ENCODE data around the gene SNX27. TPM values are rescaled to one million over a fixed set of nuclear protein-coding genes. Genes with fewer than 3 reads are reported as not detected.

Gene SNX27
- total and polyA plus RNA-seq, 9 donors: 15.7 to 22.3 (median 18.7) TPM

GRCh38 chr1:151708891-151709290 lies 97.0 kb downstream of the SNX27 start:
- Histone ChIP-seq H3K27me3 (ENCODE audit: control insufficient read depth, insufficient read depth, low read length) (peaks cover 6% of the 10 kb centered on the region), H3K27ac (ENCODE audit: low read length) (no peak overlapping the region), H3K9me3 (replicated peaks; ENCODE audit: control insufficient read depth, low read depth, low read length) (no peaks in the 10 kb centered on the region), H3K36me3 (ENCODE audit: control insufficient read depth, insufficient read depth, low read length) (no peaks in the 10 kb centered on the region), H3K4me1 (ENCODE audit: control insufficient read depth, insufficient read depth, low read length) (peaks cover 3% of the 10 kb centered on the region), H3K4me3 (ENCODE audit: low read length) (no peak overlapping the region)
- WGBS (ENCODE audit: insufficient coverage): 76% methylated on average over 14 of the region's 15 CpGs
- DNase-seq: no peak

GRCh38 chr1:151710187-151710840 lies 98.5 kb downstream of the SNX27 start:
- Histone ChIP-seq H3K27ac (ENCODE audit: low read length) (no peak overlapping the region), H3K4me1 (ENCODE audit: control insufficient read depth, insufficient read depth, low read length) (peaks cover 3% of the 10 kb centered on the region), H3K9me3 (replicated peaks; ENCODE audit: control insufficient read depth, low read depth, low read length) (no peaks in the 10 kb centered on the region), H3K4me3 (ENCODE audit: low read length) (no peak overlapping the region), H3K36me3 (ENCODE audit: control insufficient read depth, insufficient read depth, low read length) (no peaks in the 10 kb centered on the region), H3K27me3 (ENCODE audit: control insufficient read depth, insufficient read depth, low read length) (peaks cover 20% of the 10 kb centered on the region)
- peak; percentile 23 for DNase-seq
- WGBS (ENCODE audit: insufficient coverage): 17% methylated on average over 1 of the region's 15 CpGs

- DNase-seq: no peak
- Histone ChIP-seq H3K27ac (ENCODE audit: low read length) (no peak overlapping the region), H3K4me3 (ENCODE audit: low read length) (no peak overlapping the region), H3K4me1 (ENCODE audit: control insufficient read depth, insufficient read depth, low read length) (no peaks in the 10 kb centered on the region), H3K36me3 (ENCODE audit: control insufficient read depth, insufficient read depth, low read length) (no peaks in the 10 kb centered on the region), H3K27me3 (ENCODE audit: control insufficient read depth, insufficient read depth, low read length) (peaks cover 29% of the 10 kb centered on the region), H3K9me3 (replicated peaks; ENCODE audit: control insufficient read depth, low read depth, low read length) (no peaks in the 10 kb centered on the region)
- WGBS (ENCODE audit: insufficient coverage): 78% methylated on average over 12 of the region's 21 CpGs
These were observed 99.4 kb downstream of the SNX27 start for GRCh38 chr1:151711044-151711800.

DNA sequence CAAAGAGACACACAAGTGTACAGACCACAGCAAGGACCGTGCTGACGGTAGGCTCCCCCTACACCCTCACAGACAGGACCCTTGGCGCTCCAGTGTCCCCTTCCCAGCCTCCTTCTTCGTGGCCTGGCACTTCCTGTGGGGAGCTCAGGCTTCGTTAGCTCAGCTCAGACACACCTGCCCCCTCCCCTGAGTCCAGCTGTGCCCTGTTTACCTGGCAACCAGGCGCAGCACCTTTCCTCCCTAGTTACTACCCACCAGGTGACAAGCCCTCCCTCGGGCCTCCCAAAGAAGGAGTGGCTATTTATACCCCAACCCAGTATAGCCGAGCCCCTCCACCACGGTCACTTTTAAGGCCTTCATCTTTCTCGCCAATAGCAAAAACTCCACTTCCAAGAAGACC lies 100.1 kb downstream of the SNX27 start:
- WGBS (ENCODE audit: insufficient coverage): 40% methylated on average over 10 of the region's 10 CpGs
- no peaks in the 10 kb centered on the region for H3K36me3 ChIP-seq (ENCODE audit: control insufficient read depth, insufficient read depth, low read length)
- no peaks in the 10 kb centered on the region for H3K9me3 ChIP-seq (replicated peaks; ENCODE audit: control insufficient read depth, low read depth, low read length)
- H3K4me3 ChIP-seq (ENCODE audit: low read length): no peak overlapping the region
- H3K4me1 ChIP-seq (ENCODE audit: control insufficient read depth, insufficient read depth, low read length): peaks cover 3% of the 10 kb centered on the region
- DNase-seq: no peak
- peaks cover 36% of the 10 kb centered on the region for H3K27me3 ChIP-seq (ENCODE audit: control insufficient read depth, insufficient read depth, low read length)
- H3K27ac ChIP-seq (ENCODE audit: low read length): no peak overlapping the region

DNA sequence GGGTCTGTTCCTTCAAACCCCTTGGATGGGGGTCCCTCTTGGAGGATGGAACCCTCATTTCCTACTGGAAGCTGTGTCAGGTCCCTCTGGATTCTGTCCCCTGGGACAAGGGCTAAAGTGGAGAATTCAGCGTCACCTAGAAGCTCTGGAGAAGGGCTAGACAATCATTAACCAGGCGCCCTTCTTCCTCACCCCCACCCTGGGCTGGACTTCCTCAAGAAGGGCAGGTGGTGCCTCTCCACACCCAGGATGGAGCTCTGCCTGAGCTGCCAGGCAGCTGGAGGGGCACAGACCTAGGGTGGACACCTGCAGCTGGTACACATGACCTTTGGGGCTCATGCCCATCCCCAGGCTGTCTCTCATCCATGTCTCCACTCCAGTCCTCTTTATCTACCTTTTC lies 101.2 kb downstream of the SNX27 start:
- WGBS (ENCODE audit: insufficient coverage): 50% methylated on average over 1 of the region's 2 CpGs
- Histone ChIP-seq H3K27me3 (ENCODE audit: control insufficient read depth, insufficient read depth, low read length) (peaks cover 47% of the 10 kb centered on the region), H3K4me1 (ENCODE audit: control insufficient read depth, insufficient read depth, low read length) (peaks cover 12% of the 10 kb centered on the region), H3K4me3 (ENCODE audit: low read length) (no peak overlapping the region), H3K9me3 (replicated peaks; ENCODE audit: control insufficient read depth, low read depth, low read length) (no peaks in the 10 kb centered on the region), H3K27ac (ENCODE audit: low read length) (no peak overlapping the region), H3K36me3 (ENCODE audit: control insufficient read depth, insufficient read depth, low read length) (no peaks in the 10 kb centered on the region)
- no peak for DNase-seq

DNA sequence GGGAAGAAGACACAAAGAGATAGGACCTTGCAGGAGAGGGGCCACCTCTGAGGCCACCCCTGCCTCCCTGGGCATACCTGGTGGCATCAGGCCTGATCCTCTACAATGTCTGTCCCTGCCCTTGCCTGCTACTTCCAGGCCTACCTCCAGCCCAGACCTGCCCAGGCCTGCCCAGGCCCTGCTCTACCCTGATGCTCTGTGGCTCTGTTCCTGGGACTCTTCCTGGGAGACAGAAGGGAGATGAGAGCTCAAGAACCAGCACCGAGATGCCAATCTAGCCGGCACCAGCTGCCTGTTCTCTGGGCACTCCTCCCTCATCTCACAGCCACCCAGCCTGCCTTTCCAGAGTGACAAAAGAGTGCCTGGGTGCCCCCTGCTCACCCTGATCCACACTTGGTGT lies 102.0 kb downstream of the SNX27 start:
- no peak overlapping the region for H3K27ac ChIP-seq (ENCODE audit: low read length)
- no peak for DNase-seq
- no peaks in the 10 kb centered on the region for H3K9me3 ChIP-seq (replicated peaks; ENCODE audit: control insufficient read depth, low read depth, low read length)
- H3K4me3 ChIP-seq (ENCODE audit: low read length): no peak overlapping the region
- H3K4me1 ChIP-seq (ENCODE audit: control insufficient read depth, insufficient read depth, low read length): peaks cover 12% of the 10 kb centered on the region
- H3K27me3 ChIP-seq (ENCODE audit: control insufficient read depth, insufficient read depth, low read length): peaks cover 53% of the 10 kb centered on the region
- WGBS (ENCODE audit: insufficient coverage): 88% methylated on average over 2 of the region's 2 CpGs
- H3K36me3 ChIP-seq (ENCODE audit: control insufficient read depth, insufficient read depth, low read length): no peaks in the 10 kb centered on the region

DNA sequence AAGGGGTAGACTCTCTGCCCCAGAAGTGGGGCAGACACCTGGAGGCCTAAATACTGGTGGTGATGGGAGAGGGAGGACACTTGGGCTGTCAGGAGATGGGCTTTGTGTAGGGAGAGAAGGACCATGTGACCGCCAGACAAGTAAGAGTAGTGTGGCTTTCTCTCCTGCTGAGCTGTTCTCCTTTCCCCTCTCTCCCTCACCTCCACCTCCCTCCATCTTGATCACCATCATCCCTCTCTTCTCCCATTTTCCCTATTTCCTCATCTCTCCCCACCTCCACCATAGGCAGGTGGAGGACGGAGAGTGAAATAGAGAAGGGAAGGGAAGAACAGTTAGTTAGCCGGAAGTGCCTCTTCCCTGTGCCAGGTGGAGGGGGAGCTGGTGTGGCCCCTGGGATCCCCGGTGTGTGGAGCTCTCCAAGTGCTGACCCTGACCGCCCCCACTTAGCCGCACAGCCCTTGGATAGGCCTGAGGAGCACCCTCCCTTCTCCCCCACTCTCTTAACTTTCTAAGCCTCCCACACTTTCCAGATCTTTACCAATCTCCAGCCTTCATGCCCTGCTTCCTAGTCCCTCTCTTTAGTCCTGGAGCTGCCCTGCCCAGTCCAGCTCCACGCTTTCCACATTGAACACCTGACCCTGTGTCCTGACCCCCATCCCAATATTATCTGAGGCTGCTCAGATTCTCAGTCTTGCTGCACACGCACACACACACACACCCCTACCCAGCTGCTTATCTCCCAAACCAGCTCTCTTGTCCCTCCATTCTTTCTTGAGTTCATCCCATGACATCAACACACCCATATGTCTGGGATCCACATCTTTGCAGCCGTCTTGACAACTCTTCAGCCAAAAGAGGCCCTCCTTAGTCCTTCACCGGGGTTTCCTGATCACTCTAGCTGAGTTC lies 103.2 kb downstream of the SNX27 start:
- no peaks in the 10 kb centered on the region for H3K9me3 ChIP-seq (replicated peaks; ENCODE audit: control insufficient read depth, low read depth, low read length)
- no peak overlapping the region for H3K4me3 ChIP-seq (ENCODE audit: low read length)
- no peaks in the 10 kb centered on the region for H3K36me3 ChIP-seq (ENCODE audit: control insufficient read depth, insufficient read depth, low read length)
- peaks cover 12% of the 10 kb centered on the region for H3K4me1 ChIP-seq (ENCODE audit: control insufficient read depth, insufficient read depth, low read length)
- no peak for DNase-seq
- 33% methylated on average over 7 of the region's 10 CpGs for WGBS (ENCODE audit: insufficient coverage)
- H3K27me3 ChIP-seq (ENCODE audit: control insufficient read depth, insufficient read depth, low read length): peaks cover 58% of the 10 kb centered on the region
- H3K27ac ChIP-seq (ENCODE audit: low read length): no peak overlapping the region

- Histone ChIP-seq H3K9me3 (replicated peaks; ENCODE audit: control insufficient read depth, low read depth, low read length) (no peaks in the 10 kb centered on the region), H3K4me3 (ENCODE audit: low read length) (no peak overlapping the region), H3K4me1 (ENCODE audit: control insufficient read depth, insufficient read depth, low read length) (peaks cover 17% of the 10 kb centered on the region), H3K27ac (ENCODE audit: low read length) (no peak overlapping the region), H3K27me3 (ENCODE audit: control insufficient read depth, insufficient read depth, low read length) (peaks cover 59% of the 10 kb centered on the region), H3K36me3 (ENCODE audit: control insufficient read depth, insufficient read depth, low read length) (no peaks in the 10 kb centered on the region)
- peak; percentile 27 for DNase-seq
- 29% methylated on average over 9 of the region's 17 CpGs for WGBS (ENCODE audit: insufficient coverage)
These were observed 104.0 kb downstream of the SNX27 start for GRCh38 chr1:151715726-151716404.

- Histone ChIP-seq H3K27ac (ENCODE audit: low read length) (no peak overlapping the region), H3K4me1 (ENCODE audit: control insufficient read depth, insufficient read depth, low read length) (peaks cover 21% of the 10 kb centered on the region), H3K27me3 (ENCODE audit: control insufficient read depth, insufficient read depth, low read length) (peaks cover 59% of the 10 kb centered on the region), H3K4me3 (ENCODE audit: low read length) (no peak overlapping the region), H3K9me3 (replicated peaks; ENCODE audit: control insufficient read depth, low read depth, low read length) (no peaks in the 10 kb centered on the region), H3K36me3 (ENCODE audit: control insufficient read depth, insufficient read depth, low read length) (no peaks in the 10 kb centered on the region)
- DNase-seq: no peak
- WGBS (ENCODE audit: insufficient coverage): 0% methylated on average over 6 of the region's 11 CpGs
These were observed 104.5 kb downstream of the SNX27 start for GRCh38 chr1:151716405-151716762.
